Activated CD8-positive, alpha-beta memory T cell treated with anti-CD3 and anti-CD28 coated beads for 48 hours (primary cell): ENCODE results near the gene CSMD2.

Source experiments
- DNase-seq, 3 experiments: peaks; one replicate each; pipeline ENCODE4 v3.0.0-alpha.2; 2020; ENCODE audit warnings: low read depth in 2 of 3, low spot score in 2 of 3

The CSMD2 gene

DNA sequence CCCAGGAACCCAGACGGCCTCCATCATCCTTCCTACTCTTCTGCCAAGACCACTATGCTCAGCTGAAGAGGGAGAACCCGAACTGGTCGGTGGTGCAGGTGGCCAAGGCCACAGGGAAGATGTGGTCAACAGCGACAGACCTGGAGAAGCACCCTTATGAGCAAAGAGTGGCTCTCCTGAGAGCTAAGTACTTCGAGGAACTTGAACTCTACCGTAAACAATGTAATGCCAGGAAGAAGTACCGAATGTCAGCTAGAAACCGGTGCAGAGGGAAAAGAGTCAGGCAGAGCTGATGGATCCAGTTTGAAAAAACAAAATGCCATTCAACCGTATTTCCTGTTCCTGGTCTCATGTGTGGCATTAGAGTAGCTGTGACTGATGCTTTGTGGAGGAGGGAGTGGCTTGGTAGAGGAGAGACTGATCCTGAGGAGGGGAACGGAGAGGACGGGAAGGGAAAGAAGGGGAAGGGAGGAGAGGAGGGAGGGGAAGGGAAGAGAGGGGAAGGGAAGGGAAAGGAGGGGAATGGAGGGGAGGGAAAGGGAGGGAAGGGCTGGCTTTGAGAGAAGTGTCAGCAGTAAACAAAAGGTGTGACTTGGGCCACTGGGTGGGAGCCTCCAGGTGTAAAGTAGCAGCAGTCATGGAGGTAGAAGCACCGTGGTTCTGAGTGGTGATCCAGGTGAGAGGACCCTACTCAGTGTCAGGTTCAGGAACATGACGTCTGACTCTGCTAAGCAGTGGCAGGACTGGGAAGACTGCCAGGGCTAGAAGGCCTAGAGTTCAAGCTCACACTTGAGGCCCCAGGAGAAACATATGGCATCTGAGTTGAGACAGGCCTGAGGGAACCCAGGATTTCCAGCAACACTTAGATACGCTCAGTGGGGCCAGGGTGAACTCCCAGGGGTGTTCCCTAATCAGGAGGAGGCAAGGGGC lies 300.3 kb downstream of the CSMD2 start:
- no peak for DNase-seq

DNA sequence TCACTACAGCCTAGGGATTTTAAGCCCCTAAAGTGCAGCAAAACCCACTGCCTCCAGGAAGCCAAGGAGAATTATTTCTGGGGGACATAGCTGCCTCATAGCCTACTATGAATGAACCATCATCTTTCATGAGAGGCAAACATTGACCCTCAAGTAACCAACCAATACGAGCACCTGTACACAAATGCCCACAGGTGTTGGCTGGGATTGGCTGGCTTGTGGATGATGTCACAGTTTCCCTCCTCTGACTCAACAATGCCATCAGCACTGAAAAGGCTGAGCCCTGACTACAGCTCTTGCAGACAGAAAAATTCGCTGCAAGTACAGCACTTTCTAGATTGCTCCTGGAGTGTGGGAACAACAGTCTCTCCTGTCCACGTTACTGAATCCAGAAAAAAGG lies 301.3 kb downstream of the CSMD2 start, which contains the start of gene HMGB4:
Gene HMGB4, plus strand, starts transcription at position 301 of the 400 bp plus-strand sequence. CDS start 113 bp downstream, outside the sequence.
- DNase-seq = no peak

DNA sequence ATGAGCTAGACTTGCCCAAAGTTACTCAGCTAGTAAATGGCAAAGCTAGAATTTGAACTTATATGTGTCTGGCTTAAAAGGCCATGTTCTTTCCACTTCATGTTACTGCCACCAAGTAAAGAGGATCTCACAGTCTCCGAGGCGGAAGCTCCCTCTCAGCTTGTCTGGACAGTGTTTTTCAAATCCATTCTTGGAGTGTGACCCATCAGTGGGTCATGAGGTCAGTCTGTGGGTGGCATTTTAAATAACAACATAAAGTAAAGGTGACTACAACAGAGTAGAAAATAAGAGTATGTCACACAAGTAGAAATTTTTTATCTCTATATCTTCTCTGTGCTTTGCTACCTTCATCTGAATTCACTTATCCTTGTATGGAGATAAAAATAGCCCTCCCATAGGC lies 304.4 kb downstream of the CSMD2 start:
- DNase-seq = no peak

DNA sequence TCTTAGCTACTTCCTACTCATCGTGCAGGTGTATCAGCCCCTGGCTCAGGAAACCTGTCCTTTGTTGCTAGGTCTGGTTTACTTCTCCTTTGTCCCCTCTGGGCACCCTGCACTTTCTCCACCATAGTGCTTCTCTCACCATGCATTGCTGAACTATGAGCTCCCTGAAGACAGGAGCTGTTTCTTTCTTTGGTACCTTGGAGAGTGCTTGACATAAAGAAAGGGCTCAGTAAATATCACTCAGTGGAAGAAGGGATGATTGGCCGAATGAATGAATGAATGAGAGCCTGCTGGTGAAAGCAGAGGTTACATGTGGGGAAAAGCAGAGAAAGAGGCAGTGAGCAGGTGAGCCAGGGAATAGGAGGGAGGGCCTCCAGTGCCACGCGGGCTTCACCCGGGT lies 310.9 kb downstream of the CSMD2 start:
- DNase-seq = no peak

GRCh38 chr1:33853431-33853830 lies 311.6 kb downstream of the CSMD2 start:
- no peak for DNase-seq

DNA sequence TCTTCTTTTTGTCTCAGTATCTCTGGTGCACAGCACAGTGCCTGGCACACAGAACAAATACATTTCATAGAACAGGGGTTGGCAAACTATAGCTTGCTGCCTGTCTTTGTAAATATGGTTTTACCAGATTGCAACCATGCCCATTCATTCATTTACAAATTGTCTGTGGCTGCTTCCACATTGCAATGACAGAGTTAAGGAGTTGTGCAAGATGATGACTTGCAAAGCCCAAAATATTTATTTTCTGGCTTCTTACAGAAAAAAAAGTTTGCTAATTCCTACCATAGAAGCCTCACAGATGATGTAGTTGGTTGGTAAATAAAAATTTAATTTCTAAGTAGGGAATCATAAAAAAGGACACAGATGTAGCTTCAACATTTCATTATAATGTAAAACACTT lies 312.3 kb downstream of the CSMD2 start:
- no peak for DNase-seq

DNA sequence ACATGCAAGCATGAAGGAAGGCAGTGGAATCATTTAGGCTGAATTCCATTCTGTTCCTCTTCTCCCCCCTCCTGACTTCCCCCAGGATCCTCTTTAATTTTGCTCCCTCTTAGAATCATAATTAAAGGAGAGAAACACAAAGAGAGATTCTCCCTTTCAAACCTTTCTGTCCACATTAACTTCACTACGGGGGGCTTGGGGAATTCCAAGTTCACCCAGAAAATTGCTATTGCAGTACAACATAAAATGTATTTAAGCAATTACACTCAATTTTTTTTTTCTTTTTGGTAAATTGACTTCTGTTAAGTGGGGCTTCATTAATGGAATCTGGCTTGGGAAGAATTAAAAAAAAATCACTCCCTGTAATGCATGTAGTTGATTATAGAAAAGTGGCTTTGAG lies 314.5 kb downstream of the CSMD2 start:
- no peak for DNase-seq

- DNase-seq = no peak
Observed at GRCh38 chr1:33849211-33849610, 315.8 kb downstream of the CSMD2 start.

DNA sequence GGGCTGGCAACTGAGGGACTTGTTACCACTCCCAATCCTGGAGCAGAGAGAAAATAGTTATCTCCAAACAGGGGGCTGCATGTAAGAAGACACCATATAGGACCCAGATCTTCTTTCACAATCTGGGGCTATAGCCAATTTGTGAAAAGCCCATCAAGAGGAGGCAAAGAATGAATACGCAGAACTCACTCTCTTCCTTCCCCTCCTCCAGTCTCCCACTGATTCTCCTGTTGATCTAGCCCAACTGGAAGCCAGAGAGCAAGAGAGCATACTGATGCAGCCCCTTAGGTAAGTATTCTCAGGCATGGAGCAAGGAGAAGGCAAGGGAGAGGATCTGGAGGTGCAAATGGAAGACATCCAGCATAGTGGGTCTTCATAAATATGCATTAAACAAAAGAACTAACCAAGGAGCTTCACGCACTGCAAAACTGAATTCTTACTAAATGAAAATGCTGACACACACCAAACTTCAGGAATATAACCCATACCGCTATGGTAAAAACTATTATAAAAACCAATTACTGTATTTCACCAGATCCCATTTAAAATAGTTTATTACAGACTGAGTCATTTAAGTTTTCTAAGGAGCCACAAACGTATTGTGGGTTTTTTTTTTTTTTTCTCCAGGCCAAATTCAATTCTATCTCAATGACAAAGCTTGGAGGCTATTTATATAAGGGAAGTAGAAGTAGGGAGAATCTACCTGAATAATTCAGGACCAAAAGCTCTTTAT lies 316.7 kb downstream of the CSMD2 start:
- no peak for DNase-seq

DNA sequence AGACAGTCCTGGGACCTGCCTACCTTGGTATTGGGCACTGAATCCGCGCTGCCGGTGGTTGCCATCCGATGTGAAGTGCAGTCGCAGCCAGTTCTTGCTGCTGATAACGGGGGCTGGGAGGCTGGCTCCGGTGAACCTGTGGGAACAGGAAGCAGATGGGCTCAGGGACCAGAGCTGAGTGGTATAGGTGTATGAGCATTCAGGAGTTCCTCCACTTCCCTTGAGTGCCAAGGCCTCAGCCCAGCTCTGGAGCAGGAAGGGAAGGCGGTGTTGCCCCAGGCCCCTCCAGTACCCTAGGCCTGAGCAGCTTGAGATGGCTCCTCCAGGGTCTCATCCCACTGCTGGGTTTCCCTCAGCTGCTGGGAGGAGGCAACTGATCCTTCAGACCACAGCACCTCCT lies 318.2 kb downstream of the CSMD2 start:
- no peak for DNase-seq

DNA sequence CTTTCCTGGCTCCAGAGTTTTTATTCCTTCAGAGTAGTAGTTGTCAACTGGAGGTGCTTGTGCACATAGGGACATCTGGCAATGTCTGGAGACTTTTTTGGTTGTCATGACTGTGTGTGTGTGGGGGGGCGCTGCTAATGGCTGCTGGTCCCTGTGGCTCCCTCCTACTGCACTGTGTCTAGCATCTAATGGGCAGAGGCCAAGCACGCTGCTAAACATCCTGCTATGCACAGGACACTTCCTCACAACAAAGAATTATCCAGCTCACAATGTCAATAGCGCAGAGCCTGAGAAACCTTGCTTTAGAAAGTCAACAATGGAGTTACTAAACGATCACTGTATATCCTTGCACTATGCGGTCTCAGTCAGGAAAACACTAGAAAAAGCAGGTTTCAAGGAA lies 320.9 kb downstream of the CSMD2 start:
- DNase-seq = no peak

DNA sequence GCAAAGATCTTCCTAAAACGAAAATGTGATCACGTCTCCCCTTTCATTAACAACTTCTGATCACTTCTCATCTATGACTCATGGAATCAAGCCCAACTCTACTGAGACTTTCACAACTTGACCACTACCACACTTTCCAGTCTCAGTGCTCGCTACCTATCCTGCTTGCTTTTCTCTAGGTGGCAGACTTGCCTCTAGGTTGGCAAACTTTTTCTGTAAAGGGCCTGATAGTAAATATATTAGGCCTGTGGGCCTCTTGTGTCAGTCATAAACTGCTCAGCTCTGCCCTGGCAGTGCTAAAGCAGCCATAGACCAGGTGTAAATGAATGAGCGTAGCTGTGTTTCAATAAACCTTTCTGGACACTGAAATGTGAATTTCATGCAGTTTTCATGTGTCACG lies 322.7 kb downstream of the CSMD2 start:
- no peak for DNase-seq

DNA sequence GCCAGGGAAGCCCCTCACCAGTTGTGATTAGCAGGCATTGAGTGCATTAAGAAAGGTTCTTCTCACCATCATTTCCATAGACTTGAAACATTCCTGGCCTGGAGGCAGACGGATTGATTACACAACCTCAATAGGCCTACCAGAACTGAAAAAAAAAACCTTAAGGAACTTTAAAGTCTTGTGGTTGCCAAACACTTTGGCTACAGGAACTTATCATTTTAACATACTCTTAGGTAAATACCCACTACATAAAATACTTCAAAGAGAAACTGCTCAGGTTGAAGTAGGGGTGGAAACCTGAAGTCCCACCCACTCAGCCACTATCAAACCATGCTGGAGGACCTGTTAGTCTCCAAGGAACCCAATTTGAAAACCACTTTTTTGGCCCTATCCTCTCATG lies 323.5 kb downstream of the CSMD2 start:
- DNase-seq = no peak

DNA sequence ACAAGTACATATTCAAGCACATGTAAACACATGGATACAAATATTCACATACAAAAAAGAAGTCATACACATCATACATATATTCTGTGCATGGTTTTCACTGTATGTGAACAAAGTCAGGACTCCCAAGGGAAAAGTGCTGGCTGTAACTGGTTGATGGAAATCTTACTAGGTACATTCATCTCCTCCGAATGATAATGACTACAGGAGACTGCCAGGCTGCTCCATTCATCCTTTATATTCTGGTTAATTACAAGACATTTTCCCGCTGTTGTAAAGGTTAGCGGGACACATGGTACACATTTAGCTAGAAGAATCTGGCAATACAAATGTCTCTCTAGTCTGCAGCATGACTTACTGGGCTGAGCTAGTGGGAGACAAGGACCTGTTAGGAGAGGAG lies 327.4 kb downstream of the CSMD2 start:
- DNase-seq = no peak

GRCh38 chr1:33836911-33837310 lies 328.1 kb downstream of the CSMD2 start:
- no peak for DNase-seq

GRCh38 chr1:33828654-33829053 lies 336.4 kb downstream of the CSMD2 start:
- DNase-seq = no peak

GRCh38 chr1:33828059-33828458 lies 337.0 kb downstream of the CSMD2 start:
- DNase-seq = no peak

- DNase-seq = no peak
Observed at GRCh38 chr1:33826711-33827110, 338.3 kb downstream of the CSMD2 start.

DNA sequence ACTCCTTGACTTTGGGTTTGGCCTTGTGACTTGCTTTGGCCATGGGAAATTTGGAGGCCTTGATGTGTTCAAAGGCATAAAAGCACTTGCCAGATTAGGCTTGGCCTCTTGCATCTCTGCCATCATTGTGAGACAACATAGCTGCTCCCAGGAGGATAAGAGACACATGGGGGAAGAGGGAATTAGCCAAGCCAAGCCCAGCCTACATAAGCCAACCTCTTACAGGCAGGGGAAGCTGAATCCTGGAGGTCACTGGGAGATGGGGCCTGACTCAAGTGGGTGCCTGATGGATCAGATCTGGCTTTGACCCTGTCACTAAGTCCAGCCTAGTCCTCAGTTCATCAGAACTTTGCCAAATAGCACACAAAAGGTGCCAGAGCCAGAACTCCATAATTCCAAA lies 338.7 kb downstream of the CSMD2 start:
- no peak for DNase-seq

- DNase-seq = no peak
Observed at GRCh38 chr1:33825506-33825905, 339.5 kb downstream of the CSMD2 start.

DNA sequence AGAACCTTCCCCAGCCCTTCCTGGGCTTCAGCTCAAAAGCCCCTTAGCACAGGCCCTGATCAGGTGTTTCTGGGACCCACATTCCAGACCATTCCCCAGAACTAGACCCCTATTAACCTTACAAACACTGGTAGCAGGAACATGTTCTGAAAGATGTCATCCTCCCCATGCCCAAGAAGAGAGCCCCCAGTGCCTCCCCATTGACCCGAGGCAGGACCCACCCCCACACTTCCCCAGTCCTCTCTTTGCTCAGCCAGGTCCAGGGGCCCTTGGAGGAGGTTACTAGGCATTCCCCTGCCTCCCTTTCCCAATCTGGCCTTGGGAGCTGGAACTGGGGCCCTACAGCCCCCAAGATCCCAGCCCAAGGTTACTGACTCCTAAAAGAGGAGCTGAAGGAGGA lies 340.1 kb downstream of the CSMD2 start:
- DNase-seq = no peak

DNA sequence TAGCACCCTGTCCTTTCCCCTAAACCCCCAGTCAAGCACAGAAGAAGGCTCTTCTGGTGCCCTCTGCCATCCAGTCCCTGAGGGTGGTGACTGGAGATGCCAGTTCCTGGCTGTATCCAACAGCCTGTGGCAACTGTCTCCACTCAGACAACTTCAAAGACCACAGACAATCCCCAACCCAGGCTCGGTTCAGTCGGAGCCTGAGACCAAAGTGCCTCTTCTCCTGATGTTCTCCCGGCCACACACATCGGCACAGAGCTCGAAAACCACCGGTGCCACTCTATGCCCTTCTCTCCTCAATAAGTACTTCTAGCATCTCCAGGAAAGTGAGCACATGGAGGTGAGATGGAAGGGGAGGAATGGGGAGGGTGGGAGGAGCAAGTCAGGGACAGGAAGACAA lies 340.7 kb downstream of the CSMD2 start:
- DNase-seq = no peak
